Skin of body (tissue), 3 donors: ENCODE data around the gene KIF22. TPM values are rescaled to one million over a fixed set of nuclear protein-coding genes. Genes with fewer than 3 reads are reported as not detected.
A peak's percentile ranks its signal among the peaks of the same experiment; 100 is the strongest.

ENCODE experiments used
- DNase-seq: peaks from one replicate; lab custom pipeline; 2025; lab: John Stamatoyannopoulos, UW
- small RNA-seq: library from RNA; depleted of rRNA; stranded (forward); fragments of <200 nt; gene quantifications from one replicate; pipeline ENCODE3, GENCODE V24; 2014; ENCODE audit warnings: low replicate concordance
- total RNA-seq: library from RNA; depleted of rRNA; stranded (reverse); fragments of >200 nt; gene quantifications from one replicate; pipeline ENCODE4 v1.2.3, GENCODE V29; 2014

KIF22 gene
- total RNA-seq, 1 donor from 2014 or later: 40.7 TPM

GRCh38 chr16:29836623-29837022 is 46.1 kb downstream of the KIF22 start:
- DNase-seq: no peak

GRCh38 chr16:29837841-29838240 is 47.3 kb downstream of the KIF22 start:
- DNase-seq: no peak

DNA sequence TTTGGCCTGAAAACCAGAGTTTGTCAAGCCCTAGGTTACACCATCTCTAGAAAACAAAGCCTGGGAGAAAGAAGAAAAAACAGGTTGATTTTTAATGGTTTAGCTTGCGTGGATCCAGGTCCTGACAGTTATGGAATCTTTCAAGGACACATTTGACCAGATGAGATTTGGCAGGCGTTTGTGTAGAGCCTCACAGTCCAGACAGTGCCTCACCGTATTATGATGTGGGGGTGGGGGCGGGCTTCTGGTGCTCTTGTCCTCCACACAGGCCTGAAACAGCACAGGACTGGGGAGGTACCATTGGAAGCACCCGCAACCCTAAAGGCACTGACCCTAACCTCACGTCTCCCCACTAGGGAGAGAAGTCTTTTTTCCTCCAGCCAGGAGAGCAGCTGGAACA is 49.3 kb downstream of the KIF22 start:
- no peak for DNase-seq

DNA sequence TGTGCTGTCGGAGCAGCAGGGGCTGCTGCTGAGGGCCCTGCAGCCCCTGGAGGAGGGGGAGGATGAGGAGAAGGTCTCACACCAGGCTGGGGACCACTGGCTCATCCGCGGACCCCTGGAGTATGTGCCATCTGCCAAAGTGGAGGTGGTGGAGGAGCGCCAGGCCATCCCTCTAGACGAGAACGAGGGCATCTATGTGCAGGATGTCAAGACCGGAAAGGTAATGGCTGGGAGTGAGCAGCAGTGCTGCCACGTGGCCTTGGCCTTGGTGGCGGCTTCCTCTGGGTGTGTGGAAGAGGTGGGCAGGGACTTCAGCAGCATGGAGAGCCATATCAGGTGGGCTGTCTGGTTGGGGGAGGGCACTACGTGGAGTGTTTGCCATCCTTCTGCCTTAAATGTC is 49.7 kb downstream of the KIF22 start:
- no peak for DNase-seq

- DNase-seq: no peak
These were observed 51.1 kb downstream of the KIF22 start for GRCh38 chr16:29841631-29842030.

DNA sequence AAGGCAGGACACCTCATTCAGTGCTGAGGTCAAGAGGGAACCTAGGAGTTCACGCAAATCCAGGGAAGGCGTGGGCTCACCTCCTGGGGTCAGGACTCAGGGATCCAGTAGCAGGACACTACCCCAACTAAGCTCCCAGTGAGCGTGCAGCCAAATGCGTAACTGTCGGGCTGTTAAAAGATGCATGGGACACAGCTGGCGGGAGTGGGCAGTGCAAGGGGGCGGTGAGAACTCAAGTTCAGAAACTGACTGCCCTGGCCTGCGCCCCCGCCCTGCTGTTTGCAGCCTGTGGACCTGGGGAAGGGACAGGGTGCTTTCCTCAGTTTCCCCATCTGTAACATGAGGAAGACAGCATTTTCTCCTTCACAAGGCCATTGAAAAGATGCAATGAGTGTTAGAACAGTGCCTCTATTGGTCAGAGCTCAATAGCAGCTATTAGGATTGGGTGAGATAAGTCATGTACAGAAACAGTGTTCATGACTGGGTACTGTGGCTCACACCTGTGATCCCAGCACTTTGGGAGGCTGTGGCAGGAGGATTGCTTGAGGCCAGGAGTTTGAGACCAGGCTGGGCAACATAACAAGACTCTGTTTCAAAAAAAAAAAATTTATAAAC is 52.3 kb downstream of the KIF22 start:
- DNase-seq: no peak

DNA sequence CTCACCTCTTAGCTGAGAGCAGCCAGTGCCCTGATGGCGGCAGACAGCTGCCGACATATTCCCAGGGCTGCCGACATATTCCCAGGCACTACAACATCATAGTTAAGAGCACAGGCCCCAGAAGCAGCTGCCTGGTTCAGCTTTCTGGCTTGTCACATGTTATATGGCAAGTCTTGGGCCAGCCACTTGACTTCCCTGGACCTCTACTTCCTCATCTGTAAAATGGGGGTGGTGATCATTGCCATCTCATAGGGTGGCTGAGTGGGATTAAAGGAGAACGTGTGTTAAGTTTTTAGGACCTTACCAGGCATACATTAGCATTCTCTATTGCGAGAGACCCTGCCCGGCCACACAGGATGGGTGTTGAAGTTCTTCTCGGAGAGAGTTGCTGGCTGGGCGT is 53.4 kb downstream of the KIF22 start:
- no peak for DNase-seq

DNA sequence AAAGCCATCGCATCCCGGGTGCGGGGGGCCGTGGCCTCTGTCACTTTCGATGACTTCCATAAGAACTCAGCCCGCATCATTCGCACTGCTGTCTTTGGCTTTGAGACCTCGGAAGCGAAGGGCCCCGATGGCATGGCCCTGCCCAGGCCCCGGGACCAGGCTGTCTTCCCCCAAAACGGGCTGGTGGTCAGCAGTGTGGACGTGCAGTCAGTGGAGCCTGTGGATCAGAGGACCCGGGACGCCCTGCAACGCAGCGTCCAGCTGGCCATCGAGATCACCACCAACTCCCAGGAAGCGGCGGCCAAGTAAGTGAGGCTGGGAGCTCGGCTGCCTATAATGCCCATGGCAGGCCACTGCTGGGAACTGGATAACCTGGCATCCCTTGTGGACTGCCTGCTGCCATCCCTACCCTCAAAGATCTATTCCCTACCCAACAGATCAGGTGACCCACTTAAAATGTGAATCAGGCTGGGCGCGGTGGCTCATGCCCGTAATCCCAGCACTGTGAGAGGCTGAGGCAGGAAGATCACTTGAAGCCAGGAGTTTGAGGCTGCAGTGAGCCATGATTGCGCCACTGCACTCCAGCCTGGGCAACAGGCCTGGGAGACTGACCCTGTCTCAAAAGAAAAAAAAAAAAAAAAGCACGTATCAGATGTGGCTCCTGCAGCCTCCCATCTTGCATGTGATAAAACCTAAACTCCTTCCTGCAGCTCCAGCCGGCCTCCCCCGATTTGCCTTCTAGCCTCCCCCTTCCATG is 54.2 kb downstream of the KIF22 start:
- no peak for DNase-seq

- DNase-seq: no peak
These were observed 55.1 kb downstream of the KIF22 start for GRCh38 chr16:29845656-29846055.

DNA sequence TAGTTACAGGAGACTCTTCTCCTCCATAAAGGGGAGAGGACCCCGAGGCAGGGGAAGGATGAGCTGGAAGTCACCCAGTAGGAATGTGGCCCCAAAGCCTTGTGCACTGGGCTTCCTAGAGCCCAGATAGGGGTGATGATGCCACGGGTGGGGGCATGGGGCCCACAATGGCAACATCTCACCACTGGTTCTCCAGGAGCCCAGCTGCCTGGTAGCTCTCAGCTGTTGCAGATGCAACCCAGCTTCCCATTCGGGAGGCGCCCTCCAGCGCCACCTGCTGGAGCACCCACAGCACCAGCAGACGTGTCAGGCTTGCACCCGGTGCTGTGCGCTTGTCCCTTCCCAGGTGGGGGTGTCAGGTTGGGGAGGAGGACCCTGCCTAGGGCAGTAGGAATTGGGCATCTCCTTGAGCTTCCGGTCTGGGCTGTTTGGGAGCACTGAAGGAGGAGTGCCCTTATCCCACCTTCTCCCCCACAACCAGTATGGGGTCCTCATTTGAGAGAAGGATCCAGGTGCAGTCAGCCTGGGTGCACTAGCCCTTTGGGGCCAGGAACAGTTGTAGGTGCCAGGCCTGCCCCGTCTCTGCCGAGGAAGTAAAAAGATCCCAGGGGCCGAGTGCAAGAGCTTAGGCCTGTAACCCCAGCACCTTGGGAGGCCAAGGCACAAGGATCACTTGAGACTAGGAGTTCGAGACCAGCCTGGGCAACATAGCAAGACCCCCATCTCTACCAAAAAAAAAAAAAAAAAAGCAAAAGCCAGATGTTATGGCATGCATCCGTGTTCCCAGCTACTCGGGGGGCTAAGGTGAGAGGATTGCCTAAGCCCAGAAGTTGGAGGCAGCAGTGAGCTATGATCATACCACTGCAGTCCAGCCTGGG is 58.1 kb downstream of the KIF22 start:
- no peak for DNase-seq

DNA sequence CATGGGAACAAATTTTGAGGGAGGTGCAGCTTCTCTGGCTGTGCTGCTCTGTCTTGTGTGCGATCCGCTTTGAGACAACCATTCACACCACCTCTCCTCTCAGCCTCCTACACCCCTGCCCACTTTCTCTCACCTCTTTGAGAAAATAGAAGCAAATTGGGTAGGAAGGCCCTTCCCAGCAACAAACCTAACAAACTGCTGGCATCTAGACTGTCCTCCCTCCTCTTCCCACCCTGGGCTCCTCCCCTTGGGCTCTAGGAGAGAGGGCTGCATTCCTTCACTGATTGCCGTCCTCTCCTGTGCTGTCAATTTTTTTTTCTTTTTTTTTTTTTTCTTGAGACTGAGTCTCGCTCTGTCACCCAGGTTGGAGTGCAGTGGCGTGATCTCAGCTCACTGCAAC is 59.0 kb downstream of the KIF22 start:
- DNase-seq: no peak

DNA sequence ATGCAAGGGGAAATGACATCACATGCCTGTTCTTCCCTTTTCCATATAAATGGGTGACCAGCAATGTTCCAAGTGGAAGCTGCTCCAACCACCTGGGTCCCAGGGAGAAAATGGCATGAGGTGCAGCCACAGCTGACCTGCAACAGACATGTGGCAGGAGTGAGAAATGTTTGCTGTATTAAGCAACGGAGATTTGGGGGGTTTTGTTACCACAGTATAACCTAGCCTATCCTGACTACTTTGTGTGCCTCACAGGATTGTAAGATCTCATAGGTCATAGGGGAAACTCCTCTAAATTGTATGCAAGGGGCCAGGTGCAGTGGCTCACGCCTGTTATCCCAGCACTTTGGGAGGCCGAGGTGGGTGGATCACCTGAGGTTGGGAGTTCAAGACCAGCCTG is 60.4 kb downstream of the KIF22 start:
- no peak for DNase-seq

- peak; percentile 86 for DNase-seq
These were observed 62.1 kb downstream of the KIF22 start for GRCh38 chr16:29852654-29853053.

GRCh38 chr16:29854520-29855100 is 64.1 kb downstream of the KIF22 start:
- DNase-seq: no peak

Small RNA genes within 50 kb of the gene (small RNA-seq; reads per million reads assigned to genes)
- gene AC009133.6 (not detected), gene AC120114.4 (not detected)

Other genes with a start within 250 kb of the KIF22 start
- 2.8 TPM for gene SPN, start 127.5 kb upstream of the KIF22 start, total RNA-seq
- 16.1 TPM for gene QPRT, start 111.6 kb upstream of the KIF22 start, total RNA-seq
- 0.99 TPM for gene C16orf54, start 44.8 kb upstream of the KIF22 start, total RNA-seq
- gene ZG16, start 12.5 kb upstream of the KIF22 start, total RNA-seq: not detected
- gene MAZ, start 15.8 kb downstream of the KIF22 start, total RNA-seq: 93.1 TPM
- 3.6 TPM for gene PRRT2, start 21.4 kb downstream of the KIF22 start, total RNA-seq
- gene PAGR1, start 25.4 kb downstream of the KIF22 start, total RNA-seq: 19.3 TPM
- 24.9 TPM for gene MVP, start 29.7 kb downstream of the KIF22 start, total RNA-seq
- gene CDIPT, start 72.5 kb downstream of the KIF22 start, total RNA-seq: 31.1 TPM
- 2.9 TPM for gene SEZ6L2, start 108.8 kb downstream of the KIF22 start, total RNA-seq
- 0.39 TPM for gene ASPHD1, start 109.7 kb downstream of the KIF22 start, total RNA-seq
- 6.9 TPM for gene KCTD13, start 135.5 kb downstream of the KIF22 start, total RNA-seq
- 30.3 TPM for gene TMEM219, start 171.3 kb downstream of the KIF22 start, total RNA-seq
- 24.5 TPM for gene TAOK2, start 183.1 kb downstream of the KIF22 start, total RNA-seq
- gene HIRIP3, start 204.9 kb downstream of the KIF22 start, total RNA-seq: 11.4 TPM
- 22.3 TPM for gene INO80E, start 205.5 kb downstream of the KIF22 start, total RNA-seq
- gene DOC2A, start 220.3 kb downstream of the KIF22 start, total RNA-seq: 1.5 TPM
- gene C16orf92, start 232.4 kb downstream of the KIF22 start, total RNA-seq: not detected
- gene TLCD3B, start 240.5 kb downstream of the KIF22 start, total RNA-seq: not detected